HepG2 (cell line): ENCODE measurements around the gene PSMG4. TPM values are rescaled to one million over a fixed set of nuclear protein-coding genes. Genes with fewer than 3 reads are reported as not detected.

Experiments
- ATAC-seq: fragments of 200-7000 bp; cut with Tn5 transposase; 3 replicates; pipeline ENCODE4 v1.9.1; 2020; ENCODE audit warnings: mild to moderate bottlenecking, moderate library complexity
- BruUV-seq: library from RNA; stranded (reverse); fragments of 400-500 nt; replicated peaks from 2 replicates; lab custom pipeline; 2021; lab: Mats Ljungman, UMichigan
- CTCF ChIA-PET: fragments of 300-600 bp; formaldehyde crosslinking; extraction: SDS; loops from one replicate; lab custom pipeline; 2021; ENCODE audit warnings: low total read pairs, inconsistent platforms, low intra/inter-chr PET ratio; lab: Yijun Ruan, JAX
- POLR2A ChIA-PET: fragments of 350-600 bp; sonication (Branson Sonifier 250); formaldehyde crosslinking; loops from one replicate; lab custom pipeline; 2020; ENCODE audit warnings: antibody characterized with exemption, inconsistent platforms; lab: Yijun Ruan, JAX
- DNase-seq: peaks from one replicate; pipeline ENCODE4 v3.0.0-alpha.2; 2015; ENCODE audit warnings: low spot score
- FAIRE-seq: peaks from 3 replicates; lab custom pipeline; 2011; peaks lifted over from hg19 to GRCh38; lab: Jason Lieb, UNC
- H2AFZ ChIP-seq: one replicate; pipeline ENCODE4 v1.6.1; 2011; ENCODE audit warnings: low read length, inconsistent platforms
- H3K27ac ChIP-seq: fragments of 300-600 bp; 3 replicates; pipeline ENCODE4 v1.8.0; 2011; ENCODE audit warnings: mixed run types, mild to moderate bottlenecking, mixed read lengths, low read length, inconsistent platforms; ENCODE audit not compliant: insufficient read depth; ENCODE audit errors: extremely low read length
- H3K27me3 ChIP-seq, 2 experiments: fragments of 200-600 bp in 1 of 2; 2 replicates in 1 of 2; 3 replicates in 1 of 2; pipeline versions ENCODE4 v1.6.0 to v1.8.0; 2011; ENCODE audit warnings: low read length in 2 of 2, mild to moderate bottlenecking in 2 of 2, moderate library complexity in 2 of 2, inconsistent platforms in 1 of 2; ENCODE audit not compliant: insufficient read depth in 2 of 2, control insufficient read depth in 1 of 2
- H3K36me3 ChIP-seq, 2 experiments: fragments of 200-600 bp in 1 of 2; replicated peaks in 1 of 2; 2 replicates in 1 of 2; 3 replicates in 1 of 2; pipeline versions ENCODE4 v1.5.1 to v1.8.0; 2011; ENCODE audit warnings: low read length in 2 of 2, inconsistent platforms in 1 of 2; ENCODE audit not compliant: insufficient read depth in 2 of 2, control insufficient read depth in 1 of 2
- H3K4me1 ChIP-seq: 2 replicates; pipeline ENCODE4 v1.5.1; 2012; ENCODE audit warnings: low read length, inconsistent platforms; ENCODE audit not compliant: insufficient read depth
- H3K4me2 ChIP-seq: 2 replicates; pipeline ENCODE4 v1.6.0; 2011; ENCODE audit warnings: low read depth, low read length, inconsistent platforms
- H3K4me3 ChIP-seq, 3 experiments: fragments of 200-600 bp in 1 of 3; sonication (generic), shearing (Covaris generic) in 1 of 3; replicated peaks in 1 of 3; 2 replicates each; pipeline ENCODE4 v1.5.1; 2011 to 2016; ENCODE audit warnings: low read length in 3 of 3, inconsistent platforms in 2 of 3, low read depth in 2 of 3, mild to moderate bottlenecking in 2 of 3, control low read depth in 1 of 3, mixed read lengths in 1 of 3; ENCODE audit not compliant: insufficient read depth in 1 of 3
- H3K79me2 ChIP-seq: one replicate; pipeline ENCODE4 v1.6.1; 2011; ENCODE audit warnings: low read length, inconsistent platforms; ENCODE audit not compliant: insufficient read depth
- H3K9ac ChIP-seq: 2 replicates; pipeline ENCODE4 v1.6.0; 2011; ENCODE audit warnings: mild to moderate bottlenecking, low read depth, low read length, inconsistent platforms; ENCODE audit not compliant: insufficient read depth
- H3K9me3 ChIP-seq: 2 replicates; pipeline ENCODE4 v1.5.1; 2012; ENCODE audit warnings: mild to moderate bottlenecking, low read length
- H4K20me1 ChIP-seq: 2 replicates; pipeline ENCODE4 v1.6.0; 2011; ENCODE audit warnings: inconsistent platforms, mild to moderate bottlenecking, low read length, moderate library complexity; ENCODE audit not compliant: insufficient read depth
- ASH2L ChIP-seq: fragments of 300-600, 200-600 bp; sonication (generic); IDR thresholded peaks from 2 replicates; pipeline ENCODE4 v1.7.0; 2017; ENCODE audit warnings: low read depth, mild to moderate bottlenecking, moderate library complexity, mixed read lengths, low read length; ENCODE audit not compliant: insufficient read length
- ZBTB4 ChIP-seq: sonication (generic); formaldehyde crosslinking; IDR thresholded peaks from 2 replicates; pipeline ENCODE4 v1.4.0; 2020; ENCODE audit warnings: missing genetic modification reagents, mild to moderate bottlenecking, borderline replicate concordance
- ZNF20 ChIP-seq: sonication (generic); formaldehyde crosslinking; IDR thresholded peaks from 2 replicates; pipeline ENCODE4 v1.4.0; 2020; ENCODE audit warnings: mild to moderate bottlenecking, moderate library complexity, missing genetic modification reagents
- ZNF274 ChIP-seq: sonication (generic); formaldehyde crosslinking; IDR thresholded peaks from 2 replicates; pipeline ENCODE4 v1.5.1; 2020; ENCODE audit warnings: mild to moderate bottlenecking, missing genetic modification reagents
- ZNF557 ChIP-seq: sonication (generic); formaldehyde crosslinking; IDR thresholded peaks from 2 replicates; pipeline ENCODE4 v1.4.0; 2020; ENCODE audit warnings: missing genetic modification reagents
- ZNF607 ChIP-seq: sonication (generic); formaldehyde crosslinking; IDR thresholded peaks from 2 replicates; pipeline ENCODE4 v1.5.1; 2020; ENCODE audit warnings: missing genetic modification reagents, mild to moderate bottlenecking, borderline replicate concordance
- ZSCAN21 ChIP-seq: sonication (generic); formaldehyde crosslinking; IDR thresholded peaks from 2 replicates; pipeline ENCODE4 v1.8.0; 2022; ENCODE audit warnings: mild to moderate bottlenecking, missing genetic modification reagents, moderate library complexity, borderline replicate concordance
- ZSCAN31 ChIP-seq: sonication (generic); formaldehyde crosslinking; IDR thresholded peaks from 2 replicates; pipeline ENCODE4 v1.5.0; 2020; ENCODE audit warnings: low read depth, mild to moderate bottlenecking, missing genetic modification reagents
- WGBS: methylation state at CpG from one replicate; pipeline ENCODE4 v1.1.6; 2017; ENCODE audit warnings: low lambda C conversion rate; 5-methylcytosine and 5-hydroxymethylcytosine counted together
- in situ Hi-C: cut with HindIII; loops from 2 replicates; pipeline ENCODE4 v1.10.0; 2017; ENCODE audit warnings: low pct_unique_long_range_greater_than_20kb; ENCODE audit not compliant: extremely low pct_ligation_motif_present
- intact Hi-C: fragments of 100-400 bp; cut with micrococcal nuclease; formaldehyde crosslinking; loops from one replicate; pipeline ENCODE4 v1.10.0; 2022; ENCODE audit not compliant: unreplicated experiment
- polyA plus RNA-seq, 8 experiments: library from polyadenylated mRNA; depleted of rRNA in 3 of 8; stranded (reverse) in 7 of 8; unstranded in 1 of 8; fragments of >200 nt; fragmentation: Illumina TruSeq in 4 of 8; extraction: Trizol in 4 of 8; gene quantifications; 2 replicates each; pipeline versions ENCODE4 v1.2.1 to v1.2.3, GENCODE V29; 2011 to 2016; ENCODE audit warnings: low read depth in 4 of 8, missing spikeins in 1 of 8, mixed read lengths in 1 of 8; ENCODE audit not compliant: insufficient read depth in 1 of 8
- total RNA-seq, 5 experiments: library from RNA; depleted of rRNA; stranded (reverse); fragments of >200 nt; fragmentation: Illumina TruSeq; extraction: Trizol; gene quantifications; 2 replicates each; pipeline ENCODE4 v1.2.3, GENCODE V29; 2016; ENCODE audit warnings: low read depth in 1 of 5
- TF ChIP-seq, protein P1 (sequence below): sonication (generic); formaldehyde crosslinking; IDR thresholded peaks from 2 replicates; pipeline ENCODE4 v1.4.0; 2020; ENCODE audit warnings: missing genetic modification reagents

The PSMG4 gene
- total and polyA plus RNA-seq, 2 of the 13 experiments (the other 11 are each of a cell fraction or from before 2014, with no cell fraction given) = 28.5 to 32.8 TPM

DNA sequence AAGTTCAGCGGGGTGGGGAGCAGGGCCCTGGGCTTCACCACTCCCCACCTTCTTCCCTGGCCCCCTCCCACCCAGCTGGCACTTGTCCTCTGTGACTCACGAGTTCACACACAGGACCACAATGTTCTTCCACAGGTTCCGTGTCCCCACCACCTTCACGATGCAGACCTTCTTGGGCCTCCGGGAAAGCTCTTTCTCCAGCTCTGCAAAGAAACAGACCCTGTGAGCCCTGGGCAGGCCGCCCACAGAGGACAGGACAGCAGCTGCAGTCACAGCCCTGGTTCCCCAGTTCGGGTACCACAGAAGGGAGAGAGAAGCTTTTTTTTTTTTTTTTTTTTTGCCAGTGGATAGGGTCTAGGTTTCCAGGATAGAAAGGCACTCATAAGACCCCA is 30.9 kb downstream of the PSMG4 start:
- intact Hi-C loops = loop anchor here (5.0 kb wide), 1 partner anchor 1573 kb away; no protein-coding TSS in a partner anchor

More for the DNA sequence above, 30.9 kb downstream of the PSMG4 start:
- ATAC-seq = no peak
- H2AFZ ChIP-seq = no peak overlapping the region
- 95% methylated on average over 7 of the region's 7 CpGs for WGBS
- ChIA-PET POLR2A (no interaction called here), CTCF (no interaction called here)
- no peak overlapping the region for H3K4me3 ChIP-seq
- no peak overlapping the region for H3K9ac ChIP-seq
- FAIRE-seq = no peak
- no peak overlapping the region for H3K27ac ChIP-seq
- no peaks in the 10 kb centered on the region for H3K79me2 ChIP-seq
- no peaks in the 10 kb centered on the region for H3K9me3 ChIP-seq
- TF ChIP-seq ZNF607 = no peak
- TF ChIP-seq ZBTB4 (CRISPR knock-in tag) = no peak
- TF ChIP-seq, protein P1, sequence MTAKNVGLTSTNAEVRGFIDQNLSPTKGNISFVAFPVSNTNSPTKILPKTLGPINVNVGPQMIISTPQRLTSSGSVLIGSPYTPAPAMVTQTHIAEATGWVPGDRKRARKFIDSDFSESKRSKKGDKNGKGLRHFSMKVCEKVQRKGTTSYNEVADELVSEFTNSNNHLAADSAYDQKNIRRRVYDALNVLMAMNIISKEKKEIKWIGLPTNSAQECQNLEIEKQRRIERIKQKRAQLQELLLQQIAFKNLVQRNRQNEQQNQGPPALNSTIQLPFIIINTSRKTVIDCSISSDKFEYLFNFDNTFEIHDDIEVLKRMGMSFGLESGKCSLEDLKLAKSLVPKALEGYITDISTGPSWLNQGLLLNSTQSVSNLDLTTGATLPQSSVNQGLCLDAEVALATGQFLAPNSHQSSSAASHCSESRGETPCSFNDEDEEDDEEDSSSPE = no peak
- no peak for TF ChIP-seq ZNF274 (CRISPR knock-in tag)
- TF ChIP-seq ZNF20 (CRISPR knock-in tag) = no peak
- TF ChIP-seq ASH2L = no peak
- TF ChIP-seq ZNF557 (CRISPR knock-in tag) = no peak
- TF ChIP-seq ZSCAN21 (CRISPR knock-in tag) = no peak
- no peak for TF ChIP-seq ZSCAN31
- in situ Hi-C loops = loop anchor here (25.0 kb wide), 1 partner anchor 698 kb away; no protein-coding TSS in a partner anchor
- H3K27me3 ChIP-seq = no peaks in the 10 kb centered on the region
- H3K4me1 ChIP-seq = no peaks in the 10 kb centered on the region
- H3K36me3 ChIP-seq = peaks cover 47 to 72% of the 10 kb centered on the region in 2 experiments
- H4K20me1 ChIP-seq = no peaks in the 10 kb centered on the region
- no peak for DNase-seq
- H3K4me2 ChIP-seq = no peak overlapping the region
- no TSS peak for BruUV-seq
